NB4 (cell line): ENCODE measurements around the gene TMEM183A.

ENCODE experiments used
- DNase-seq: peaks from one replicate; pipeline ENCODE4 v3.0.0; 2010; ENCODE audit warnings: low read depth
- H3K4me3 ChIP-seq: one replicate; pipeline ENCODE4 v1.5.1; 2011; ENCODE audit warnings: mild to moderate bottlenecking, low read depth, low read length, moderate library complexity
- CTCF ChIP-seq: IDR thresholded peaks from one replicate; pipeline ENCODE4 v1.5.1; 2012; ENCODE audit warnings: low read depth, low read length
- MAX ChIP-seq: IDR thresholded peaks from 2 replicates; pipeline ENCODE4 v1.6.1; 2011; ENCODE audit warnings: low read depth, low read length
- MYC ChIP-seq: IDR thresholded peaks from 2 replicates; pipeline ENCODE4 v1.6.1; 2011; ENCODE audit warnings: low read depth, low read length
- POLR2A ChIP-seq: IDR thresholded peaks from 2 replicates; pipeline ENCODE4 v1.6.1; 2011; ENCODE audit warnings: mild to moderate bottlenecking; ENCODE audit not compliant: insufficient read length; ENCODE audit errors: extremely low read depth

The TMEM183A gene

GRCh38 chr1:203041351-203041932 lies 34.3 kb downstream of the TMEM183A start:
- H3K4me3 ChIP-seq = no peak overlapping the region
- TF ChIP-seq CTCF (no peak), MAX (no peak), POLR2A (no peak), MYC (no peak)
- no peak for DNase-seq

GRCh38 chr1:203043830-203044545 lies 36.8 kb downstream of the TMEM183A start:
- no peak for TF ChIP-seq CTCF
- TF ChIP-seq MYC = no peak
- no peak for TF ChIP-seq MAX
- no peak for TF ChIP-seq POLR2A
- no peak overlapping the region for H3K4me3 ChIP-seq
- DNase-seq = no peak

GRCh38 chr1:203044546-203045250 lies 37.5 kb downstream of the TMEM183A start:
- H3K4me3 ChIP-seq = no peak overlapping the region
- TF ChIP-seq POLR2A = no peak
- TF ChIP-seq MYC = no peak
- TF ChIP-seq CTCF = no peak
- TF ChIP-seq MAX = no peak
- DNase-seq = no peak

- no peak for TF ChIP-seq MYC
- TF ChIP-seq CTCF = no peak
- TF ChIP-seq POLR2A = no peak
- no peak for TF ChIP-seq MAX
- DNase-seq = no peak
- H3K4me3 ChIP-seq = no peak overlapping the region
These were observed 38.2 kb downstream of the TMEM183A start for GRCh38 chr1:203045336-203045735.

GRCh38 chr1:203045821-203046594 lies 38.8 kb downstream of the TMEM183A start:
- DNase-seq = no peak
- H3K4me3 ChIP-seq = no peak overlapping the region
- no peak for TF ChIP-seq MAX
- TF ChIP-seq CTCF = no peak
- TF ChIP-seq POLR2A = no peak
- TF ChIP-seq MYC = no peak
